Activated CD4-positive, alpha-beta T cell treated with anti-CD3 and anti-CD28 coated beads for 24 hours (primary cell): ENCODE data around the gene SIX1.

Source experiments
- DNase-seq, 2 donors: peaks; one replicate each; pipeline ENCODE4 v3.0.0-alpha.2; 2020; ENCODE audit warnings: low read depth in 2 of 2

SIX1 gene

GRCh38 chr14:60648934-60649874, at the start of gene SIX1:
SIX1 (minus strand) TSS chr14:60649477; CDS start chr14:60649189, 288 bp downstream.
- DNase-seq, result no peak

GRCh38 chr14:60695327-60695726, 46.0 kb upstream of the SIX1 start:
- no peak for DNase-seq

- DNase-seq, result no peak
Measured at GRCh38 chr14:60691383-60692113, 42.3 kb upstream of the SIX1 start.

GRCh38 chr14:60686865-60687264, 37.6 kb upstream of the SIX1 start:
- DNase-seq, result no peak

- DNase-seq, result no peak
Measured at GRCh38 chr14:60684203-60684602, 34.9 kb upstream of the SIX1 start.

GRCh38 chr14:60681271-60681670, 32.0 kb upstream of the SIX1 start:
- no peak for DNase-seq

GRCh38 chr14:60680511-60680910, 31.2 kb upstream of the SIX1 start:
- no peak for DNase-seq

GRCh38 chr14:60679566-60680258, 30.4 kb upstream of the SIX1 start:
- no peak for DNase-seq

GRCh38 chr14:60677701-60678100, 28.4 kb upstream of the SIX1 start:
- DNase-seq, result no peak

GRCh38 chr14:60670989-60671388, 21.7 kb upstream of the SIX1 start:
- no peak for DNase-seq

- DNase-seq, result no peak
Measured at GRCh38 chr14:60668431-60669112, 19.3 kb upstream of the SIX1 start.

GRCh38 chr14:60665177-60665550, 15.9 kb upstream of the SIX1 start:
- no peak for DNase-seq

- DNase-seq, result no peak
Measured at GRCh38 chr14:60662982-60663381, 13.7 kb upstream of the SIX1 start.

- DNase-seq, result no peak
Measured at GRCh38 chr14:60661721-60662120, 12.4 kb upstream of the SIX1 start.

- DNase-seq, result no peak
Measured at GRCh38 chr14:60658909-60659585, 9.8 kb upstream of the SIX1 start.

- DNase-seq, result no peak
Measured at GRCh38 chr14:60658211-60658690, 9.0 kb upstream of the SIX1 start.

GRCh38 chr14:60657456-60658210, 8.4 kb upstream of the SIX1 start:
- DNase-seq, result no peak

- DNase-seq, result no peak
Measured at GRCh38 chr14:60656686-60657455, 7.6 kb upstream of the SIX1 start.

- no peak for DNase-seq
Measured at GRCh38 chr14:60655898-60656685, 6.8 kb upstream of the SIX1 start.
